ENCODE data around the gene MT3.

Gene MT3

GRCh38 chr16:56569971-56570370, 19.4 kb upstream of the MT3 start:
- no peak overlapping the region for H3K4me3 ChIP-seq (replicated peaks; ENCODE audit: insufficient read depth, low read length)
- H3K27ac ChIP-seq (replicated peaks) = no peak overlapping the region
- DNase-seq (ENCODE audit: low read depth in 1 of 2, low spot score in 1 of 2) = no peak
- TF ChIP-seq CTCF (IDR thresholded peaks at IDR 0.05; ENCODE audit: insufficient read depth, low read length) = no peak
- no peak for TF ChIP-seq SPI1 (IDR thresholded peaks at IDR 0.05; ENCODE audit: borderline replicate concordance, low read depth)
- TF ChIP-seq, protein P1, sequence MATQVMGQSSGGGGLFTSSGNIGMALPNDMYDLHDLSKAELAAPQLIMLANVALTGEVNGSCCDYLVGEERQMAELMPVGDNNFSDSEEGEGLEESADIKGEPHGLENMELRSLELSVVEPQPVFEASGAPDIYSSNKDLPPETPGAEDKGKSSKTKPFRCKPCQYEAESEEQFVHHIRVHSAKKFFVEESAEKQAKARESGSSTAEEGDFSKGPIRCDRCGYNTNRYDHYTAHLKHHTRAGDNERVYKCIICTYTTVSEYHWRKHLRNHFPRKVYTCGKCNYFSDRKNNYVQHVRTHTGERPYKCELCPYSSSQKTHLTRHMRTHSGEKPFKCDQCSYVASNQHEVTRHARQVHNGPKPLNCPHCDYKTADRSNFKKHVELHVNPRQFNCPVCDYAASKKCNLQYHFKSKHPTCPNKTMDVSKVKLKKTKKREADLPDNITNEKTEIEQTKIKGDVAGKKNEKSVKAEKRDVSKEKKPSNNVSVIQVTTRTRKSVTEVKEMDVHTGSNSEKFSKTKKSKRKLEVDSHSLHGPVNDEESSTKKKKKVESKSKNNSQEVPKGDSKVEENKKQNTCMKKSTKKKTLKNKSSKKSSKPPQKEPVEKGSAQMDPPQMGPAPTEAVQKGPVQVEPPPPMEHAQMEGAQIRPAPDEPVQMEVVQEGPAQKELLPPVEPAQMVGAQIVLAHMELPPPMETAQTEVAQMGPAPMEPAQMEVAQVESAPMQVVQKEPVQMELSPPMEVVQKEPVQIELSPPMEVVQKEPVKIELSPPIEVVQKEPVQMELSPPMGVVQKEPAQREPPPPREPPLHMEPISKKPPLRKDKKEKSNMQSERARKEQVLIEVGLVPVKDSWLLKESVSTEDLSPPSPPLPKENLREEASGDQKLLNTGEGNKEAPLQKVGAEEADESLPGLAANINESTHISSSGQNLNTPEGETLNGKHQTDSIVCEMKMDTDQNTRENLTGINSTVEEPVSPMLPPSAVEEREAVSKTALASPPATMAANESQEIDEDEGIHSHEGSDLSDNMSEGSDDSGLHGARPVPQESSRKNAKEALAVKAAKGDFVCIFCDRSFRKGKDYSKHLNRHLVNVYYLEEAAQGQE (IDR thresholded peaks at IDR 0.05; ENCODE audit: insufficient replicate concordance, low read depth) = no peak
- TF ChIP-seq POLR2AphosphoS5 (IDR thresholded peaks at IDR 0.05; ENCODE audit: low read depth) = no peak
- TF ChIP-seq GABPA (IDR thresholded peaks at IDR 0.05; ENCODE audit: low read depth) = no peak
- H3K27me3 ChIP-seq (ENCODE audit: insufficient read depth, poor library complexity, severe bottlenecking) = no peaks in the 10 kb centered on the region

GRCh38 chr16:56571525-56571924, 17.8 kb upstream of the MT3 start:
- Histone ChIP-seq H3K27me3 (ENCODE audit: insufficient read depth, poor library complexity, severe bottlenecking) (peaks cover 3% of the 10 kb centered on the region), H3K4me3 (replicated peaks; ENCODE audit: insufficient read depth, low read length) (no peak overlapping the region), H3K27ac (replicated peaks) (no peak overlapping the region)
- no peak for DNase-seq (ENCODE audit: low read depth in 1 of 2, low spot score in 1 of 2)
- TF ChIP-seq SPI1 (IDR thresholded peaks at IDR 0.05; ENCODE audit: borderline replicate concordance, low read depth) (no peak), POLR2AphosphoS5 (IDR thresholded peaks at IDR 0.05; ENCODE audit: low read depth) (no peak), CTCF (IDR thresholded peaks at IDR 0.05; ENCODE audit: insufficient read depth, low read length) (no peak), GABPA (IDR thresholded peaks at IDR 0.05; ENCODE audit: low read depth) (no peak)
- TF ChIP-seq, protein P1 (IDR thresholded peaks at IDR 0.05; ENCODE audit: insufficient replicate concordance, low read depth) = no peak

DNA sequence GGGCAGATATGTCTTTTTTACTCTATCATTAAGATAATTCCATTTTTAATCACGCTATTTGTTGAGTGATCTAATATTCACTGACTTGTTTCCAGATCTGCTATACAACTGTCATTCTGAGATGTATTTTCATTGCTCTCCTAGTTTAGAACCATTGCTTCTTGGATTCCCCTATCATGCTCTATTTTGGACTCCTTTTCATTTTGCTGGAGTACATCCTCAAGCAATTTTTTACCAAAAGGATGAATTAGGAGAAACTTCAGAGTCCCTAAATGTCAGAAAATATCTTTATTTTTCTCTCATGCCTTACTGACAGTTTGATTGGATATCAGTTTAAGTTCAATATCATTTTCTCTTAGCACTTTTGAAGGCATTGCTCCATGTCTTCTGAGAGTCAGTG, 14.7 kb upstream of the MT3 start:
- H3K27ac ChIP-seq (replicated peaks) = no peak overlapping the region
- peaks cover 3% of the 10 kb centered on the region for H3K27me3 ChIP-seq (ENCODE audit: insufficient read depth, poor library complexity, severe bottlenecking)
- no peak for TF ChIP-seq SPI1 (IDR thresholded peaks at IDR 0.05; ENCODE audit: borderline replicate concordance, low read depth)
- TF ChIP-seq CTCF (IDR thresholded peaks at IDR 0.05; ENCODE audit: insufficient read depth, low read length) = no peak
- TF ChIP-seq POLR2AphosphoS5 (IDR thresholded peaks at IDR 0.05; ENCODE audit: low read depth) = no peak
- TF ChIP-seq, protein P1 (IDR thresholded peaks at IDR 0.05; ENCODE audit: insufficient replicate concordance, low read depth) = no peak
- no peak for TF ChIP-seq GABPA (IDR thresholded peaks at IDR 0.05; ENCODE audit: low read depth)
- H3K4me3 ChIP-seq (replicated peaks; ENCODE audit: insufficient read depth, low read length) = no peak overlapping the region
- no peak for DNase-seq (ENCODE audit: low read depth in 1 of 2, low spot score in 1 of 2)
